H1 (cell line): ENCODE results near the gene CAPS. TPM values are rescaled to one million over a fixed set of nuclear protein-coding genes. Genes with fewer than 3 reads are reported as not detected.

Source experiments
- CTCF ChIA-PET: fragments of 300-600 bp; sonication (Branson Sonifier 250); formaldehyde crosslinking; loops from one replicate; lab custom pipeline; 2021; ENCODE audit not compliant: partially characterized antibody; lab: Charles Lee
- POLR2A ChIA-PET: fragments of 300-600 bp; sonication (Branson Sonifier 250); formaldehyde crosslinking; loops from one replicate; lab custom pipeline; 2021; ENCODE audit warnings: inconsistent platforms; ENCODE audit not compliant: partially characterized antibody; lab: Charles Lee
- DNase-seq, 2 experiments: peaks; one replicate each; pipeline versions ENCODE4 v3.0.0 to v3.0.0-alpha.2; 2010 to 2022; ENCODE audit warnings: low spot score in 2 of 2, low read depth in 1 of 2, mixed read lengths in 1 of 2
- FAIRE-seq: peaks from 2 replicates; lab custom pipeline; 2011; peaks lifted over from hg19 to GRCh38; lab: Jason Lieb, UNC
- H2AFZ ChIP-seq: 2 replicates; pipeline ENCODE4 v1.8.1; 2012; ENCODE audit warnings: low read length, inconsistent platforms
- H2AK5ac ChIP-seq: 2 replicates; pipeline ENCODE4 v1.6.1; 2013; ENCODE audit warnings: low read depth, low read length
- H2BK120ac ChIP-seq: replicated peaks from 2 replicates; pipeline ENCODE3; 2013; ENCODE audit warnings: low read depth, low read length, inconsistent platforms
- H2BK12ac ChIP-seq: 2 replicates; pipeline ENCODE4 v1.6.1; 2013; ENCODE audit warnings: low read depth, low read length
- H2BK15ac ChIP-seq: 2 replicates; pipeline ENCODE4 v1.6.1; 2013; ENCODE audit warnings: low read length
- H2BK20ac ChIP-seq: 2 replicates; pipeline ENCODE4 v1.6.1; 2013; ENCODE audit warnings: low read length
- H2BK5ac ChIP-seq: 2 replicates; pipeline ENCODE4 v1.6.1; 2013; ENCODE audit warnings: low read depth, low read length
- H3K14ac ChIP-seq: 2 replicates; pipeline ENCODE4 v1.6.1; 2013; ENCODE audit warnings: inconsistent platforms; ENCODE audit not compliant: insufficient read length
- H3K18ac ChIP-seq: 2 replicates; pipeline ENCODE4 v1.6.1; 2013; ENCODE audit warnings: low read length; ENCODE audit errors: extremely low read depth
- H3K23ac ChIP-seq: 2 replicates; pipeline ENCODE4 v1.6.1; 2013; ENCODE audit warnings: inconsistent platforms; ENCODE audit not compliant: insufficient read length
- H3K23me2 ChIP-seq: 2 replicates; pipeline ENCODE4 v1.6.1; 2013; ENCODE audit warnings: low read depth, low read length
- H3K27ac ChIP-seq: 2 replicates; pipeline ENCODE4 v1.6.1; 2011; ENCODE audit warnings: low read depth, low read length, inconsistent platforms
- H3K27me3 ChIP-seq, 4 experiments: replicated peaks in 1 of 4; 1 replicate in 1 of 4; 2 replicates in 3 of 4; pipeline versions ENCODE4 v1.6.1 to v1.8.1; 2011 to 2013; ENCODE audit warnings: low read length in 3 of 4, mild to moderate bottlenecking in 3 of 4, inconsistent platforms in 2 of 4, mixed read lengths in 2 of 4, moderate library complexity in 1 of 4; ENCODE audit not compliant: control insufficient read depth in 3 of 4, insufficient read depth in 3 of 4; ENCODE audit errors: extremely low read depth in 1 of 4
- H3K36me3 ChIP-seq, 4 experiments: 2 replicates each; pipeline versions ENCODE4 v1.6.1 to v1.8.1; 2011 to 2013; ENCODE audit warnings: mild to moderate bottlenecking in 4 of 4, low read length in 3 of 4, moderate library complexity in 2 of 4, control low read depth in 1 of 4, inconsistent platforms in 1 of 4; ENCODE audit not compliant: insufficient read depth in 4 of 4, control insufficient read depth in 2 of 4
- H3K4ac ChIP-seq: replicated peaks from 2 replicates; pipeline ENCODE3; 2013; ENCODE audit warnings: low read length, low read depth, mixed read lengths, inconsistent platforms; ENCODE audit not compliant: insufficient read length
- H3K4me1 ChIP-seq, 4 experiments: replicated peaks in 1 of 4; 1 replicate in 1 of 4; 2 replicates in 3 of 4; pipeline versions ENCODE4 v1.6.1 to v1.8.1; 2011 to 2013; ENCODE audit warnings: low read length in 3 of 4, inconsistent platforms in 2 of 4, mixed read lengths in 1 of 4; ENCODE audit not compliant: insufficient read depth in 4 of 4, control insufficient read depth in 3 of 4
- H3K4me2 ChIP-seq, 2 experiments: 2 replicates each; pipeline versions ENCODE4 v1.6.1 to v1.8.1; 2011 to 2013; ENCODE audit warnings: low read depth in 2 of 2, low read length in 2 of 2, control low read depth in 1 of 2, inconsistent platforms in 1 of 2, mild to moderate bottlenecking in 1 of 2; ENCODE audit not compliant: insufficient read depth in 1 of 2
- H3K4me3 ChIP-seq, 4 experiments: fragments of 200-600, 300-600 bp in 1 of 4; sonication (generic), shearing (Covaris generic), sonication (Bioruptor Twin) in 1 of 4; 2 replicates each; pipeline versions ENCODE4 v1.5.1 to v1.8.1; 2011 to 2016; ENCODE audit warnings: low read length in 4 of 4, low read depth in 3 of 4, control low read depth in 2 of 4, inconsistent platforms in 2 of 4, mild to moderate bottlenecking in 2 of 4, mixed read lengths in 1 of 4, moderate library complexity in 1 of 4; ENCODE audit not compliant: insufficient read depth in 2 of 4; ENCODE audit errors: extremely low read depth in 1 of 4
- H3K56ac ChIP-seq: replicated peaks from 2 replicates; pipeline ENCODE3; 2013; ENCODE audit warnings: low read depth, mild to moderate bottlenecking, mixed read lengths, low read length, inconsistent platforms; ENCODE audit not compliant: insufficient read length
- H3K79me1 ChIP-seq: 2 replicates; pipeline ENCODE4 v1.6.1; 2013; ENCODE audit warnings: low read depth, low read length, control low read depth
- H3K79me2 ChIP-seq, 2 experiments: 2 replicates each; pipeline versions ENCODE4 v1.6.1 to v1.8.1; 2012 to 2013; ENCODE audit warnings: low read length in 2 of 2, mild to moderate bottlenecking in 2 of 2, inconsistent platforms in 1 of 2; ENCODE audit not compliant: insufficient read depth in 2 of 2, control insufficient read depth in 1 of 2
- H3K9ac ChIP-seq, 4 experiments: replicated peaks in 1 of 4; 1 replicate in 1 of 4; 2 replicates in 3 of 4; pipeline versions ENCODE4 v1.6.1 to v1.8.1; 2011 to 2013; ENCODE audit warnings: low read depth in 3 of 4, low read length in 3 of 4, control low read depth in 2 of 4, mild to moderate bottlenecking in 2 of 4, moderate library complexity in 2 of 4, inconsistent platforms in 1 of 4; ENCODE audit errors: extremely low read depth in 1 of 4
- H3K9me3 ChIP-seq, 2 experiments: 2 replicates each; pipeline versions ENCODE4 v1.6.1 to v1.8.1; 2012 to 2013; ENCODE audit warnings: mild to moderate bottlenecking in 2 of 2, moderate library complexity in 2 of 2, control low read depth in 1 of 2, inconsistent platforms in 1 of 2, low read depth in 1 of 2, low read length in 1 of 2, mixed read lengths in 1 of 2; ENCODE audit not compliant: insufficient read depth in 2 of 2
- H4K20me1 ChIP-seq, 2 experiments: replicated peaks in 1 of 2; 2 replicates each; pipeline versions ENCODE3 to v1.8.1; 2011 to 2013; ENCODE audit warnings: inconsistent platforms in 2 of 2, low read length in 2 of 2, mild to moderate bottlenecking in 1 of 2; ENCODE audit not compliant: insufficient read depth in 2 of 2, control insufficient read depth in 1 of 2
- H4K5ac ChIP-seq: 2 replicates; pipeline ENCODE4 v1.6.1; 2013; ENCODE audit warnings: low read length, low read depth, mixed read lengths, inconsistent platforms; ENCODE audit not compliant: insufficient read length
- H4K8ac ChIP-seq: 2 replicates; pipeline ENCODE4 v1.8.0; 2013; ENCODE audit warnings: mild to moderate bottlenecking, moderate library complexity, low read length, inconsistent platforms; ENCODE audit not compliant: insufficient read depth; ENCODE audit errors: extremely low read depth
- H4K91ac ChIP-seq: replicated peaks from 2 replicates; pipeline ENCODE3; 2013; ENCODE audit warnings: low read length, mixed read lengths, inconsistent platforms; ENCODE audit not compliant: insufficient read length
- POLR2AphosphoS5 ChIP-seq: IDR thresholded peaks from 2 replicates; pipeline ENCODE4 v1.6.1; 2011; ENCODE audit warnings: low read depth, low read length
- TEAD4 ChIP-seq: IDR thresholded peaks from 2 replicates; pipeline ENCODE4 v1.6.1; 2012; ENCODE audit warnings: low read depth, low read length, inconsistent platforms, mixed read lengths
- WGBS, 2 experiments: shearing (Covaris generic) in 1 of 2; methylation state at CpG; one replicate each; pipeline versions ENCODE4 v1.1.6 to v1.1.7; 2013 to 2015; ENCODE audit warnings: low lambda C conversion rate in 2 of 2, mixed read lengths in 2 of 2, inconsistent platforms in 1 of 2, low coverage in 1 of 2, missing lambda C conversion rate in 1 of 2; ENCODE audit not compliant: insufficient replicate concordance in 2 of 2, insufficient coverage in 1 of 2, insufficient read length in 1 of 2; ENCODE audit errors: extremely low coverage in 1 of 2, missing lambda C conversion rate in 1 of 2; 5-methylcytosine and 5-hydroxymethylcytosine counted together
- polyA plus RNA-seq, 7 experiments: library from polyadenylated mRNA; depleted of rRNA in 3 of 7; stranded (reverse) in 5 of 7; unstranded in 2 of 7; fragments of >200 nt in 5 of 7; fragments of 200-250 nt in 2 of 7; gene quantifications; 1 replicate in 5 of 7; 2 replicates in 1 of 7; 4 replicates in 1 of 7; pipeline versions ENCODE4 v1.2.1 to v1.2.3, GENCODE V29; 2011 to 2013; ENCODE audit warnings: missing spikeins in 2 of 7, mixed read lengths in 2 of 7
- total RNA-seq: library from RNA; stranded (reverse); fragmentation: NEBNext Ultra II Directional; extraction: Animal tissue kit (Norgen Biotek cat#: 25700); gene quantifications from 2 replicates; pipeline ENCODE4 v1.2.1, GENCODE V29; 2021
- TF ChIP-seq, protein P1 (sequence below): IDR thresholded peaks from 2 replicates; pipeline ENCODE4 v1.6.1; 2012; ENCODE audit warnings: inconsistent platforms

CAPS gene
- total and polyA plus RNA-seq, 2 of the 8 experiments (the other 6 are each of a cell fraction or from before 2014, with no cell fraction given) = 2.1 to 2.4 TPM

DNA sequence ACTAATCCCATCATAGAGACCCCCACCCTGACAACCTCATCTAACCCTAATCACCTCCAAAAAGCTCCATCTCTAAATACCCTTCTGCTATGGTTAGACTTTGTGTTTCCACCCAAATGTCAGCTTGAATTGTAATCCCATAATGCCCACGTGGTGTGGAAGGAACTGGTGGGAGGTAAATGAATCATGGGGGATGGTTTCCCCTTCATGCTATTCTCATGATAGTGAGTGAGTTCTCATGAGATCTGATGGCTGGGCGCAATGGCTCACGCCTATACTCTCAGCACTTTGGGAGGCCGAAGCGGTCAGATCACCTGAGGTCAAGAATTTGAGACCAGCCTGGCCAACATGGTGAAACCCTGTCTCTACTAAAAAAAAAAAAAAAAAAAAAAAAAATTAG, 6.8 kb upstream of the CAPS start:
- H3K4me1 ChIP-seq = peaks cover 0 to 5% (median 0%) of the 10 kb centered on the region in 4 experiments; a peak in 4 of 7 replicates
- H3K14ac ChIP-seq = no peak overlapping the region
- DNase-seq (no peak), FAIRE-seq (no peak)
- no peak overlapping the region for H3K4me3 ChIP-seq
- no peaks in the 10 kb centered on the region for H3K9me3 ChIP-seq
- peaks cover 0 to 4% of the 10 kb centered on the region in 2 experiments for H4K20me1 ChIP-seq
- H3K4ac ChIP-seq = no peak overlapping the region
- no peaks in the 10 kb centered on the region for H3K36me3 ChIP-seq
- no peak overlapping the region for H2BK12ac ChIP-seq
- H3K4me2 ChIP-seq = no peak overlapping the region
- no peak overlapping the region for H3K18ac ChIP-seq
- no peak overlapping the region for H3K56ac ChIP-seq
- H3K23ac ChIP-seq = no peak overlapping the region
- H3K79me2 ChIP-seq = peaks cover 3 to 12% of the 10 kb centered on the region in 2 experiments; a peak in 3 of 4 replicates
- H4K91ac ChIP-seq = no peak overlapping the region
- ChIA-PET POLR2A (no interaction called here), CTCF (interaction anchor here (1.2 to 1.6 kb wide), 3 partner anchors 23 to 101 kb away, joined by 3 to 6 read pairs (median 3); no protein-coding TSS in a partner anchor)
- peaks cover 9% of the 10 kb centered on the region for H3K23me2 ChIP-seq
- no peak overlapping the region for H2BK5ac ChIP-seq
- 80% methylated on average over 5 of the region's 5 CpGs; no CpG with 5 or more reads in 1 of the 2 experiments for WGBS, 2 experiments
- H2AK5ac ChIP-seq = no peak overlapping the region
- no peak overlapping the region for H2AFZ ChIP-seq
- H3K79me1 ChIP-seq = peaks cover 3% of the 10 kb centered on the region
- no peak overlapping the region for H2BK15ac ChIP-seq
- H4K8ac ChIP-seq = no peak overlapping the region
- no peak overlapping the region for H3K27ac ChIP-seq
- H4K5ac ChIP-seq = no peak overlapping the region
- H3K27me3 ChIP-seq = no peaks in the 10 kb centered on the region
- H2BK120ac ChIP-seq = no peak overlapping the region
- H3K9ac ChIP-seq = no peak overlapping the region
- H2BK20ac ChIP-seq = no peak overlapping the region
- TF ChIP-seq, protein P1, sequence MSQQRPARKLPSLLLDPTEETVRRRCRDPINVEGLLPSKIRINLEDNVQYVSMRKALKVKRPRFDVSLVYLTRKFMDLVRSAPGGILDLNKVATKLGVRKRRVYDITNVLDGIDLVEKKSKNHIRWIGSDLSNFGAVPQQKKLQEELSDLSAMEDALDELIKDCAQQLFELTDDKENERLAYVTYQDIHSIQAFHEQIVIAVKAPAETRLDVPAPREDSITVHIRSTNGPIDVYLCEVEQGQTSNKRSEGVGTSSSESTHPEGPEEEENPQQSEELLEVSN = no peak
- no peak for TF ChIP-seq POLR2AphosphoS5
- no peak for TF ChIP-seq TEAD4
